IPS DF 6.9 (cell line): ENCODE data around the gene DONSON.
A peak's percentile ranks its signal among the peaks of the same experiment; 100 is the strongest.

Source experiments
- DNase-seq: peaks from one replicate; pipeline ENCODE4 v3.0.0-alpha.2; 2013; ENCODE audit warnings: low read depth, low spot score
- H3K27ac ChIP-seq: one replicate; pipeline ENCODE4 v1.5.1; 2013; ENCODE audit warnings: low read length, control low read depth
- H3K27me3 ChIP-seq: 2 replicates; pipeline ENCODE4 v1.6.1; 2013; ENCODE audit warnings: mild to moderate bottlenecking, low read length; ENCODE audit not compliant: control insufficient read depth, insufficient read depth
- H3K36me3 ChIP-seq: 2 replicates; pipeline ENCODE4 v1.6.1; 2013; ENCODE audit warnings: low read length; ENCODE audit not compliant: control insufficient read depth, insufficient read depth
- H3K4me1 ChIP-seq: 2 replicates; pipeline ENCODE4 v1.6.1; 2013; ENCODE audit warnings: low read length; ENCODE audit not compliant: control insufficient read depth, insufficient read depth
- H3K4me3 ChIP-seq: 2 replicates; pipeline ENCODE4 v1.5.1; 2013; ENCODE audit warnings: mild to moderate bottlenecking, low read length
- H3K9me3 ChIP-seq: 2 replicates; pipeline ENCODE4 v1.6.1; 2013; ENCODE audit warnings: low read length, inconsistent platforms; ENCODE audit not compliant: control insufficient read depth, insufficient read depth
- WGBS: extraction: QIAGEN DNeasy Blood & Tissue Kit; methylation state at CpG from one replicate; pipeline ENCODE4 v1.1.7; 2013; ENCODE audit warnings: mixed read lengths, missing lambda C conversion rate; ENCODE audit not compliant: insufficient read length, insufficient coverage; 5-methylcytosine and 5-hydroxymethylcytosine counted together

DONSON gene

GRCh38 chr21:33552093-33552998, 36.1 kb downstream of the DONSON start:
- Histone ChIP-seq H3K36me3 (peaks cover 49% of the 10 kb centered on the region), H3K9me3 (no peaks in the 10 kb centered on the region), H3K27ac (no peak overlapping the region), H3K4me3 (no peak overlapping the region), H3K4me1 (no peaks in the 10 kb centered on the region), H3K27me3 (no peaks in the 10 kb centered on the region)
- no peak for DNase-seq
- no CpG with 5 or more reads among the region's 24 CpGs for WGBS

GRCh38 chr21:33551664-33552063, 36.8 kb downstream of the DONSON start:
- Histone ChIP-seq H3K27me3 (no peaks in the 10 kb centered on the region), H3K27ac (no peak overlapping the region), H3K4me1 (no peaks in the 10 kb centered on the region), H3K4me3 (no peak overlapping the region), H3K9me3 (no peaks in the 10 kb centered on the region), H3K36me3 (peaks cover 47% of the 10 kb centered on the region)
- no CpG with 5 or more reads among the region's 2 CpGs for WGBS
- no peak for DNase-seq

- Histone ChIP-seq H3K36me3 (peaks cover 47% of the 10 kb centered on the region), H3K27me3 (no peaks in the 10 kb centered on the region), H3K4me3 (no peak overlapping the region), H3K27ac (no peak overlapping the region), H3K4me1 (no peaks in the 10 kb centered on the region), H3K9me3 (no peaks in the 10 kb centered on the region)
- WGBS, result no CpG with 5 or more reads among the region's 23 CpGs
- DNase-seq, result no peak
Measured at GRCh38 chr21:33550772-33551660, 37.5 kb downstream of the DONSON start.

GRCh38 chr21:33549848-33550771, 38.4 kb downstream of the DONSON start:
- no peak for DNase-seq
- no CpG with 5 or more reads among the region's 19 CpGs for WGBS
- no peak overlapping the region for H3K27ac ChIP-seq

GRCh38 chr21:33546086-33546485, 42.4 kb downstream of the DONSON start:
- no peaks in the 10 kb centered on the region for H3K4me1 ChIP-seq
- no peaks in the 10 kb centered on the region for H3K27me3 ChIP-seq
- peaks cover 16% of the 10 kb centered on the region for H3K36me3 ChIP-seq
- H3K4me3 ChIP-seq, result no peak overlapping the region
- no peaks in the 10 kb centered on the region for H3K9me3 ChIP-seq
- WGBS, result 100% methylated on average over 1 of the region's 3 CpGs
- no peak overlapping the region for H3K27ac ChIP-seq
- no peak for DNase-seq

More at GRCh38 chr21:33549848-33550771, 38.4 kb downstream of the DONSON start:
- no peaks in the 10 kb centered on the region for H3K9me3 ChIP-seq
- no peaks in the 10 kb centered on the region for H3K4me1 ChIP-seq
- H3K27me3 ChIP-seq, result no peaks in the 10 kb centered on the region
- no peak overlapping the region for H3K4me3 ChIP-seq
- H3K36me3 ChIP-seq, result peaks cover 45% of the 10 kb centered on the region

GRCh38 chr21:33544451-33545195, 43.9 kb downstream of the DONSON start:
- Histone ChIP-seq H3K27me3 (no peaks in the 10 kb centered on the region), H3K36me3 (peaks cover 2% of the 10 kb centered on the region; the same call in 1 of the 2 replicates), H3K9me3 (no peaks in the 10 kb centered on the region), H3K4me1 (no peaks in the 10 kb centered on the region), H3K27ac (no peak overlapping the region), H3K4me3 (peak overlapping the region; percentile 21; the same call in 1 of the 2 replicates)
- DNase-seq, result no peak
- no CpG with 5 or more reads among the region's 8 CpGs for WGBS

GRCh38 chr21:33543505-33544129, 44.9 kb downstream of the DONSON start:
- DNase-seq, result no peak

GRCh38 chr21:33542640-33543504, 45.6 kb downstream of the DONSON start, which contains the start of gene SON:
Gene SON (plus strand): TSS chr21:33543038. CDS start chr21:33543093, 55 bp downstream.
- Histone ChIP-seq H3K27ac (no peak within 1 kb of the TSS), H3K4me1 (no peaks in the 10 kb centered on the region), H3K9me3 (no peaks in the 10 kb centered on the region), H3K36me3 (0 out of 2 replicates have a peak, but pooled peaks cover 3% of the 10 kb centered on the region), H3K4me3 (peak within 1 kb of the TSS; percentile 96), H3K27me3 (no peaks in the 10 kb centered on the region)
- WGBS, result no CpG with 5 or more reads among the region's 57 CpGs
- DNase-seq, result peak; percentile 97

More at GRCh38 chr21:33543505-33544129, 44.9 kb downstream of the DONSON start:
- WGBS, result no CpG with 5 or more reads among the region's 26 CpGs
- H3K9me3 ChIP-seq, result no peaks in the 10 kb centered on the region
- peak overlapping the region; percentile 96 for H3K4me3 ChIP-seq
- no peaks in the 10 kb centered on the region for H3K27me3 ChIP-seq
- H3K4me1 ChIP-seq, result no peaks in the 10 kb centered on the region
- no peaks in the 10 kb centered on the region for H3K36me3 ChIP-seq
- H3K27ac ChIP-seq, result no peak overlapping the region
